HG03045 (cell line): ENCODE data around the gene PAK1IP1.
"Not testable (repeated sequence)": the region's sequence is repeated elsewhere in the genome, so short reads cannot be mapped to it uniquely, and the experiment has no call there.

ENCODE experiments used
- ATAC-seq: cut with Tn5 transposase; IDR thresholded peaks from one replicate; pipeline ENCODE4 v1.9.1; 2021; ENCODE audit warnings: mild to moderate bottlenecking, moderate library complexity; ENCODE audit not compliant: unreplicated experiment

The PAK1IP1 gene

GRCh38 chr6:10694302-10695085 lies at the start of gene PAK1IP1, which contains the start of gene C6orf52:
Gene PAK1IP1 (plus strand): TSS chr6:10694972. CDS start chr6:10694986, 14 bp downstream.
Gene C6orf52 (minus strand): TSS chr6:10694616. CDS start chr6:10687550, 7,066 bp downstream.
- ATAC-seq = peak; percentile 99

- no peak for ATAC-seq
Measured at GRCh38 chr6:10655508-10656055, 39.2 kb upstream of the PAK1IP1 start.

- ATAC-seq = no peak
Measured at GRCh38 chr6:10658910-10659698, 35.7 kb upstream of the PAK1IP1 start.

- ATAC-seq = no peak
Measured at GRCh38 chr6:10659699-10660348, 34.9 kb upstream of the PAK1IP1 start.

GRCh38 chr6:10660431-10661191 lies 34.2 kb upstream of the PAK1IP1 start:
- ATAC-seq = not testable (repeated sequence)

GRCh38 chr6:10662207-10662606 lies 32.6 kb upstream of the PAK1IP1 start:
- ATAC-seq = no peak

- no peak for ATAC-seq
Measured at GRCh38 chr6:10662742-10663141, 32.0 kb upstream of the PAK1IP1 start.

- not testable (repeated sequence) for ATAC-seq
Measured at GRCh38 chr6:10665595-10665994, 29.2 kb upstream of the PAK1IP1 start.

- no peak for ATAC-seq
Measured at GRCh38 chr6:10668126-10668917, 26.4 kb upstream of the PAK1IP1 start.

- ATAC-seq = no peak
Measured at GRCh38 chr6:10676403-10676802, 18.4 kb upstream of the PAK1IP1 start.

GRCh38 chr6:10678456-10678855 lies 16.3 kb upstream of the PAK1IP1 start:
- no peak for ATAC-seq

GRCh38 chr6:10681795-10682194 lies 13.0 kb upstream of the PAK1IP1 start:
- ATAC-seq = no peak

- no peak for ATAC-seq
Measured at GRCh38 chr6:10682355-10682988, 12.3 kb upstream of the PAK1IP1 start.

- ATAC-seq = no peak
Measured at GRCh38 chr6:10684618-10685017, 10.2 kb upstream of the PAK1IP1 start.

- no peak for ATAC-seq
Measured at GRCh38 chr6:10685092-10685915, 9.5 kb upstream of the PAK1IP1 start.

- ATAC-seq = no peak
Measured at GRCh38 chr6:10686901-10687300, 7.9 kb upstream of the PAK1IP1 start.

- no peak for ATAC-seq
Measured at GRCh38 chr6:10687582-10687981, 7.2 kb upstream of the PAK1IP1 start.
